Fibroblast of lung (primary cell): ENCODE data around the gene GRM8. TPM values are rescaled to one million over a fixed set of nuclear protein-coding genes. Genes with fewer than 3 reads are reported as not detected.
A peak's percentile ranks its signal among the peaks of the same experiment; 100 is the strongest.

Experiments used
- DNase-seq, 2 donors: peaks; one replicate each; pipeline versions ENCODE4 v3.0.0 to v3.0.0-alpha.2; 2010; ENCODE audit warnings: low read depth in 2 of 2
- H2AFZ ChIP-seq: 2 replicates; pipeline ENCODE4 v1.5.1; 2012; ENCODE audit warnings: low read length, control low read depth, inconsistent platforms
- H3K27ac ChIP-seq: 2 replicates; pipeline ENCODE4 v1.5.1; 2011; ENCODE audit warnings: low read length, control low read depth; ENCODE audit not compliant: insufficient read depth
- H3K27me3 ChIP-seq: 2 replicates; pipeline ENCODE4 v1.5.1; 2011; ENCODE audit warnings: mild to moderate bottlenecking, low read length; ENCODE audit not compliant: control insufficient read depth, insufficient read depth
- H3K36me3 ChIP-seq: 2 replicates; pipeline ENCODE4 v1.5.1; 2011; ENCODE audit warnings: low read length; ENCODE audit not compliant: control insufficient read depth, insufficient read depth
- H3K4me1 ChIP-seq: 2 replicates; pipeline ENCODE4 v1.5.1; 2011; ENCODE audit warnings: low read length; ENCODE audit not compliant: control insufficient read depth, insufficient read depth; ENCODE audit errors: extremely low read depth
- H3K4me2 ChIP-seq: 2 replicates; pipeline ENCODE4 v1.5.1; 2011; ENCODE audit warnings: low read length, control low read depth; ENCODE audit not compliant: insufficient read depth; ENCODE audit errors: extremely low read depth
- H3K4me3 ChIP-seq, 4 experiments: fragments of 200-600 bp in 1 of 4; sonication (generic) in 1 of 4; replicated peaks in 1 of 4; 2 replicates each; pipeline ENCODE4 v1.5.1; 2011 to 2016; ENCODE audit warnings: low read length in 4 of 4, low read depth in 3 of 4, mild to moderate bottlenecking in 3 of 4, control low read depth in 2 of 4, inconsistent platforms in 1 of 4, mixed read lengths in 1 of 4; ENCODE audit not compliant: insufficient read depth in 1 of 4; ENCODE audit errors: control extremely low read depth in 1 of 4
- H3K79me2 ChIP-seq: 2 replicates; pipeline ENCODE4 v1.5.1; 2012; ENCODE audit warnings: mild to moderate bottlenecking, low read length, inconsistent platforms; ENCODE audit not compliant: control insufficient read depth, insufficient read depth
- H3K9ac ChIP-seq: 2 replicates; pipeline ENCODE4 v1.5.1; 2011; ENCODE audit warnings: mild to moderate bottlenecking, low read length, control low read depth; ENCODE audit not compliant: insufficient read depth
- H3K9me3 ChIP-seq: 2 replicates; pipeline ENCODE4 v1.5.1; 2012; ENCODE audit warnings: low read depth, low read length; ENCODE audit not compliant: control insufficient read depth, insufficient read depth
- H4K20me1 ChIP-seq: 2 replicates; pipeline ENCODE4 v1.5.1; 2011; ENCODE audit warnings: low read length; ENCODE audit not compliant: control insufficient read depth, insufficient read depth; ENCODE audit errors: extremely low read depth
- EZH2 ChIP-seq: IDR thresholded peaks from 2 replicates; pipeline ENCODE4 v1.5.1; 2012; ENCODE audit warnings: low read length, control low read depth, mild to moderate bottlenecking; ENCODE audit errors: missing control alignments
- polyA plus RNA-seq, 2 donors: library from polyadenylated mRNA; depleted of rRNA in 1 of 2; stranded (reverse) in 1 of 2; unstranded in 1 of 2; fragments of >200 nt; gene quantifications; 2 replicates each; pipeline ENCODE4 v1.2.1, GENCODE V29; 2011 to 2012; ENCODE audit warnings: missing spikeins in 1 of 2
- total RNA-seq: library from RNA; depleted of rRNA; stranded (reverse); fragments of >200 nt; gene quantifications from 2 replicates; pipeline ENCODE4 v1.2.1, GENCODE V29; 2014
- TF ChIP-seq, protein P1 (sequence below), 2 donors: IDR thresholded peaks in 1 of 2; conservative IDR thresholded peaks in 1 of 2; 1 replicate in 1 of 2; 2 replicates in 1 of 2; pipeline ENCODE4 v1.5.1; 2011 to 2012; ENCODE audit warnings: low read length in 2 of 2, control low read depth in 1 of 2, inconsistent platforms in 1 of 2, low read depth in 1 of 2, mild to moderate bottlenecking in 1 of 2

GRM8 gene
- total and polyA plus RNA-seq, 2 donors (not counting 1 experiment from before 2014, with no cell fraction given): not detected

DNA sequence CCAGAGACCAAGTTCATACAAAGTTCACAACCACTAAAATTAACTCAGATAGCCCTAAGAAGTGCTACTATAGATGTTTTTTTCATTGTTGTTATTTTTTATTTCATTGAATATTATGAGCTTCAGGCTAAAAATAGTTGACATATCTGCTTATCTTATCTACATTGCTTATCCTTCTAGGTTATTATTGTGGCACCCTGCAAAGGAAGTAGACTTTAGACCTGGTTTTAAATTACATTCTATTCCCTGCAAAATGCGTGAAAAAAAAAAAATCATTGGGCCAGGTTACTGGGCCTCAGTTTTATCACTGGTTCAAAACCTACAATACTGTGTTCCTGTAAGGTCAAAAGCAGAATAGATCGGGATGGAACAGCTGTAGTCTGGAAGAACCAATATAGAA lies 811.0 kb downstream of the GRM8 start:
- H3K27ac ChIP-seq: no peak overlapping the region
- no peaks in the 10 kb centered on the region for H3K9me3 ChIP-seq
- TF ChIP-seq, protein P1, sequence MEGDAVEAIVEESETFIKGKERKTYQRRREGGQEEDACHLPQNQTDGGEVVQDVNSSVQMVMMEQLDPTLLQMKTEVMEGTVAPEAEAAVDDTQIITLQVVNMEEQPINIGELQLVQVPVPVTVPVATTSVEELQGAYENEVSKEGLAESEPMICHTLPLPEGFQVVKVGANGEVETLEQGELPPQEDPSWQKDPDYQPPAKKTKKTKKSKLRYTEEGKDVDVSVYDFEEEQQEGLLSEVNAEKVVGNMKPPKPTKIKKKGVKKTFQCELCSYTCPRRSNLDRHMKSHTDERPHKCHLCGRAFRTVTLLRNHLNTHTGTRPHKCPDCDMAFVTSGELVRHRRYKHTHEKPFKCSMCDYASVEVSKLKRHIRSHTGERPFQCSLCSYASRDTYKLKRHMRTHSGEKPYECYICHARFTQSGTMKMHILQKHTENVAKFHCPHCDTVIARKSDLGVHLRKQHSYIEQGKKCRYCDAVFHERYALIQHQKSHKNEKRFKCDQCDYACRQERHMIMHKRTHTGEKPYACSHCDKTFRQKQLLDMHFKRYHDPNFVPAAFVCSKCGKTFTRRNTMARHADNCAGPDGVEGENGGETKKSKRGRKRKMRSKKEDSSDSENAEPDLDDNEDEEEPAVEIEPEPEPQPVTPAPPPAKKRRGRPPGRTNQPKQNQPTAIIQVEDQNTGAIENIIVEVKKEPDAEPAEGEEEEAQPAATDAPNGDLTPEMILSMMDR (conservative IDR thresholded peaks at IDR 0.05 in 1 of 2, IDR thresholded peaks at IDR 0.05 in 1 of 2; ENCODE audit: low read depth in 1 of 2, low read length in 2 of 2): no peak
- no peak for TF ChIP-seq EZH2
- H2AFZ ChIP-seq: no peak overlapping the region
- no peaks in the 10 kb centered on the region for H3K79me2 ChIP-seq
- no peaks in the 10 kb centered on the region for H4K20me1 ChIP-seq
- no peaks in the 10 kb centered on the region for H3K4me1 ChIP-seq
- no peak for DNase-seq
- H3K4me3 ChIP-seq: no peak overlapping the region
- H3K9ac ChIP-seq: no peak overlapping the region
- no peaks in the 10 kb centered on the region for H3K36me3 ChIP-seq
- no peak overlapping the region for H3K4me2 ChIP-seq
- H3K27me3 ChIP-seq: no peaks in the 10 kb centered on the region

DNA sequence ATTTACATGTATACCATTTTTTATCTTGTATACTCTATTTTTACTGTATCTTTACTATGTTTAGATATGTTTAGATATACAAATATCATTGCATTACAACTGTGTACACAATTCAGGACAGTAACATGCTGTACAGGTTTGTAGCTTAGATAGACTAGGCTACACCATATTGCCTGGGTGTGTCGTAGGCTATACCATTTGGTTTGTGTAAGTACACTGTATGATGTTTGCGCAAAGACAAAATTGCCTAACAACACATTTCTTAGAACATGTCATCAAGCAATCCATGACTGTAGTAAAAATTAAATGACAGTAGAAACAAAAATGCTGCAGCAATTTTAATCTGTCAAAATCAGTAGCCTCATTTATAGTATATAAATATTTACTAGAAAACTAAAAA lies 812.2 kb downstream of the GRM8 start:
- Histone ChIP-seq H3K4me1 (no peaks in the 10 kb centered on the region), H2AFZ (no peak overlapping the region), H3K9me3 (no peaks in the 10 kb centered on the region), H3K4me3 (no peak overlapping the region), H3K27me3 (no peaks in the 10 kb centered on the region), H3K27ac (no peak overlapping the region), H3K9ac (no peak overlapping the region), H3K36me3 (no peaks in the 10 kb centered on the region), H4K20me1 (no peaks in the 10 kb centered on the region), H3K79me2 (no peaks in the 10 kb centered on the region), H3K4me2 (no peak overlapping the region)
- DNase-seq: no peak
- TF ChIP-seq EZH2: no peak
- TF ChIP-seq, protein P1 (conservative IDR thresholded peaks at IDR 0.05 in 1 of 2, IDR thresholded peaks at IDR 0.05 in 1 of 2; ENCODE audit: low read depth in 1 of 2, low read length in 2 of 2): no peak

DNA sequence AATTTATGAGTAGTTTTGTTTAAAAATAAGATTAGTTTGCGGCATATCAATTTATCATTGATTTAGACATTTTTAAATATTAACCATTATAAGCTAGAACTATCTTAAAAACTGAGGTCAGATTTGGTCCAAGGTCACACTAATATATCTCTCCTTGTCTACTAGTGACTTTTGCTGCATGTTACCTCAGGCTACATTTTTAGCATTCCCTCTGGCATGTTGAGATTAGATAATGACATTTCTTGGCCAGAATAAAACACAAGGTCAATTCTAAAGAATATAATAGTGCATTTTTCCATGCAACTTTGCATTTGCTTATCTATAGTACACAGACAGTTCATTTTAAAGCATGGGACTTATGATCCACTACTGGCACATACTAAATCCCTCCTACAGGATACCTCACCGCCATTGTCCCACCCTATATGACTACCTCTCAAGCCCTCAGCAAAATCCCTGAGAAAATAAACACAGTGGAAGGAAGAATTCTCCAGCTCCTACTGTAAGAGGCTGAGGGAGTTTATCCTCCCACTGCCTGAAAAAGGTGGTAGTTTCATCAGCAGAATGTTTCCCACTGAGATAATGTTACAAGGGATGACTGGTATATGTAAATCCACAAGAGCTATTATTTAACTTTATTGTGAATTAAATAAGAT lies 816.4 kb downstream of the GRM8 start:
- peak in 1 of 2 donors; percentile 20 for DNase-seq
- Histone ChIP-seq H3K36me3 (no peaks in the 10 kb centered on the region), H3K27me3 (no peaks in the 10 kb centered on the region), H3K4me2 (no peak overlapping the region), H3K27ac (no peak overlapping the region), H3K4me3 (no peak overlapping the region), H2AFZ (no peak overlapping the region), H3K9ac (no peak overlapping the region), H4K20me1 (no peaks in the 10 kb centered on the region), H3K79me2 (no peaks in the 10 kb centered on the region), H3K9me3 (no peaks in the 10 kb centered on the region), H3K4me1 (no peaks in the 10 kb centered on the region)
- TF ChIP-seq EZH2: no peak
- TF ChIP-seq, protein P1 (conservative IDR thresholded peaks at IDR 0.05 in 1 of 2, IDR thresholded peaks at IDR 0.05 in 1 of 2; ENCODE audit: low read depth in 1 of 2, low read length in 2 of 2): no peak
